Measurements from ENCODE around the gene FAM114A2.

FAM114A2 gene

GRCh38 chr5:153983885-153984284, 54.8 kb downstream of the FAM114A2 start:
- in situ Hi-C loops (cut with HindIII; ENCODE audit: low pct_ligation_motif_present, low sequenced_read_pairs) = no loop called here
- TF ChIP-seq CTCF (IDR thresholded peaks at IDR 0.05; ENCODE audit: low read depth, low read length, missing control alignments) = no peak
- no peak overlapping the region for H3K4me3 ChIP-seq (ENCODE audit: low read depth, low read length)

GRCh38 chr5:153981905-153982605, 56.7 kb downstream of the FAM114A2 start:
- no peak for DNase-seq
- Histone ChIP-seq H3K27ac (no peak overlapping the region), H3K4me3 (ENCODE audit: low read depth, low read length) (no peak overlapping the region), H3K36me3 (replicated peaks) (no peaks in the 10 kb centered on the region), H3K27me3 (replicated peaks) (no peaks in the 10 kb centered on the region)
- in situ Hi-C loops (cut with HindIII; ENCODE audit: low pct_ligation_motif_present, low sequenced_read_pairs) = no loop called here
- no peak for TF ChIP-seq CTCF (IDR thresholded peaks at IDR 0.05; ENCODE audit: low read depth, low read length, missing control alignments)

More at GRCh38 chr5:153983885-153984284, 54.8 kb downstream of the FAM114A2 start:
- no peaks in the 10 kb centered on the region for H3K27me3 ChIP-seq (replicated peaks)
- no peak overlapping the region for H3K27ac ChIP-seq
- no peaks in the 10 kb centered on the region for H3K36me3 ChIP-seq (replicated peaks)
- DNase-seq = no peak

GRCh38 chr5:153979028-153979783, 59.5 kb downstream of the FAM114A2 start:
- in situ Hi-C loops (cut with HindIII; ENCODE audit: low pct_ligation_motif_present, low sequenced_read_pairs) = no loop called here

GRCh38 chr5:153974813-153975163, 63.9 kb downstream of the FAM114A2 start:
- no peak for TF ChIP-seq CTCF (IDR thresholded peaks at IDR 0.05; ENCODE audit: low read depth, low read length, missing control alignments)
- H3K27me3 ChIP-seq (replicated peaks) = no peaks in the 10 kb centered on the region
- H3K4me3 ChIP-seq (ENCODE audit: low read depth, low read length) = no peak overlapping the region
- no peak overlapping the region for H3K27ac ChIP-seq
- no peak for DNase-seq
- H3K36me3 ChIP-seq (replicated peaks) = no peaks in the 10 kb centered on the region
- in situ Hi-C loops (cut with HindIII; ENCODE audit: low pct_ligation_motif_present, low sequenced_read_pairs) = no loop called here

More at GRCh38 chr5:153979028-153979783, 59.5 kb downstream of the FAM114A2 start:
- H3K27me3 ChIP-seq (replicated peaks) = no peaks in the 10 kb centered on the region
- no peak for TF ChIP-seq CTCF (IDR thresholded peaks at IDR 0.05; ENCODE audit: low read depth, low read length, missing control alignments)
- no peak overlapping the region for H3K27ac ChIP-seq
- H3K36me3 ChIP-seq (replicated peaks) = no peaks in the 10 kb centered on the region
- no peak for DNase-seq
- no peak overlapping the region for H3K4me3 ChIP-seq (ENCODE audit: low read depth, low read length)

GRCh38 chr5:153974131-153974812, 64.4 kb downstream of the FAM114A2 start:
- in situ Hi-C loops (cut with HindIII; ENCODE audit: low pct_ligation_motif_present, low sequenced_read_pairs) = no loop called here
- H3K27ac ChIP-seq = no peak overlapping the region
- no peaks in the 10 kb centered on the region for H3K27me3 ChIP-seq (replicated peaks)
- no peaks in the 10 kb centered on the region for H3K36me3 ChIP-seq (replicated peaks)
- no peak overlapping the region for H3K4me3 ChIP-seq (ENCODE audit: low read depth, low read length)
- peak; percentile 58 for DNase-seq
- TF ChIP-seq CTCF (IDR thresholded peaks at IDR 0.05; ENCODE audit: low read depth, low read length, missing control alignments) = peak; percentile 83

Data from brain microvascular endothelial cell (primary cell).